Measurements from ENCODE around the gene MTM1. TPM values are rescaled to one million over a fixed set of nuclear protein-coding genes. Genes with fewer than 3 reads are reported as not detected.

Gene MTM1
- total and polyA plus RNA-seq, 4 experiments from 2014 or later: 27.3 to 38.5 (median 35.1) TPM

DNA sequence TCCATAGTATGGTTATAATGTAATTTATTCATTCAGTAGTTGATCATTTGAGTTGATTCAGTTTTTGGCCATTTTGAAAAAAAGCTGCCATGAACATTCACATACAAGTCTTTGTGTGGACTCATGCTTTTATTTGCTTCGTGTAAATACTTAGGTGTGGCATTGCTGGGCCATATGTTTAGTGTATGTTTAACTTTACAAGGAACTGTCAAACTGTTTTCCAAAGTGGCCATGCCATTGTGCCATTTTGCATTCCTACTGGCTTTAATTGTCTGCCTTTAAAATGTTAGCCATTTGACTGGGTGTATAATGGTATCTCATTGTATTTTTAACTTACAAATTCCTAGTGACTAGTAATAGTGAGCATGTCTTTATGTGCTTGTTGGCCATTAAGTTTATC is 8.8 kb downstream of the MTM1 start:
- Histone ChIP-seq H3K27me3 (ENCODE audit: insufficient read depth, low read length) (no peaks in the 10 kb centered on the region), H3K36me3 (ENCODE audit: insufficient read depth, low read length) (no peaks in the 10 kb centered on the region), H3K4me1 (ENCODE audit: insufficient read depth, low read length) (peaks cover 84% of the 10 kb centered on the region), H3K9me3 (ENCODE audit: control insufficient read depth in 1 of 2, low read length in 2 of 2) (no peaks in the 10 kb centered on the region), H3K4me3 (ENCODE audit: low read length in 2 of 2) (no peak overlapping the region), H3K27ac (ENCODE audit: low read depth, low read length) (peak overlapping the region; percentile 78)
- Mint-ChIP-seq H3K36me3 (peaks cover 0 to 16% of the 10 kb centered on the region in 2 donors), H3K9me3 (no peaks in the 10 kb centered on the region), H3K4me1 (peaks cover 68 to 88% (median 73%) of the 10 kb centered on the region in 4 donors), H3K4me3 (peak overlapping the region in 5 of 8 donors; percentile 39 to 90 (median 66)), H3K27ac (peak overlapping the region; percentile 67 to 100 (median 82)), H3K27me3 (no peaks in the 10 kb centered on the region)
- ChIA-PET POLR2A (ENCODE audit: partially characterized antibody) (no interaction called here), CTCF (ENCODE audit: partially characterized antibody) (no interaction called here)
- DNase-seq: no peak
- intact Hi-C loops (cut with micrococcal nuclease): no loop called here

DNA sequence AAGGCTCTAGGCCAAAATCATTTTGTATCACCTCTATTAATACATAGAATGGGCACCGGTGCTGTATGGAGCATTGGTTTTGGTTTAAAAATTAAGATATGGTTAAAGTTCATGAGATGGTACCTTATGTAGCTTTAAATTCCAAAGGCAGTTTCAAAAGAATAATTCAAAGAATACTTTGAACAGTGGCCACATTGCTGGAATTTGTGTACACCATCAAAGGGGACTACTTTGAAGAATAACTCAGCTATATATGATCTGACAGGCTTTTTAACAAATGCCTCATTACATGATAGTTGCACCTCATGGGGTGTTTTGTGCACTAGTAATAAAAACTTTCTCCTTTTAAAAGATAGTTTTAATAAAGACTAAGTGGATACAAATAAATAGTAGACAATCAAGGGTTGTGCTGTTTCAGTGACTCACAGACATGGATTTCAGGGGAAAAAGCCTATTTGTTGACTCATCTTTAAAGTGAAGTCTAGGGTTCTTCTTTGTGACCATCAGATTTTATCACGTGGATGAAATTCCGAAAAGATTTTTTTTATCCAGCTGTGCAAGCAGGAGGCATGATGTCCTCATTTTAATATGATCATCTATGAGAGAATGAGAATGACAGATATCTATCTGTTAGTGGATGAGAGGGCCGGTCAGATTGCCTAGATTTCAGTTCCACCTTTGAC is 12.8 kb downstream of the MTM1 start:
- Histone ChIP-seq H3K4me3 (ENCODE audit: low read length in 2 of 2) (no peak overlapping the region), H3K4me1 (ENCODE audit: insufficient read depth, low read length) (peaks cover 49% of the 10 kb centered on the region), H3K36me3 (ENCODE audit: insufficient read depth, low read length) (no peaks in the 10 kb centered on the region), H3K9me3 (ENCODE audit: control insufficient read depth in 1 of 2, low read length in 2 of 2) (no peaks in the 10 kb centered on the region), H3K27ac (ENCODE audit: low read depth, low read length) (no peak overlapping the region), H3K27me3 (ENCODE audit: insufficient read depth, low read length) (no peaks in the 10 kb centered on the region)
- intact Hi-C loops (cut with micrococcal nuclease): no loop called here
- DNase-seq: no peak
- Mint-ChIP-seq H3K27me3 (no peaks in the 10 kb centered on the region), H3K4me3 (peak overlapping the region in 1 of 8 donors; percentile 35), H3K27ac (peak overlapping the region in 3 of 7 donors; percentile 9 to 71 (median 50)), H3K4me1 (peaks cover 41 to 62% (median 46%) of the 10 kb centered on the region in 4 donors), H3K9me3 (no peaks in the 10 kb centered on the region), H3K36me3 (peaks cover 0 to 10% of the 10 kb centered on the region in 2 donors)
- POLR2A ChIA-PET (ENCODE audit: partially characterized antibody): interaction anchor here (1.4 kb wide), 1 partner anchor 12 kb away, joined by 6 read pairs; no protein-coding TSS in a partner anchor
- CTCF ChIA-PET (ENCODE audit: partially characterized antibody): no interaction called here

DNA sequence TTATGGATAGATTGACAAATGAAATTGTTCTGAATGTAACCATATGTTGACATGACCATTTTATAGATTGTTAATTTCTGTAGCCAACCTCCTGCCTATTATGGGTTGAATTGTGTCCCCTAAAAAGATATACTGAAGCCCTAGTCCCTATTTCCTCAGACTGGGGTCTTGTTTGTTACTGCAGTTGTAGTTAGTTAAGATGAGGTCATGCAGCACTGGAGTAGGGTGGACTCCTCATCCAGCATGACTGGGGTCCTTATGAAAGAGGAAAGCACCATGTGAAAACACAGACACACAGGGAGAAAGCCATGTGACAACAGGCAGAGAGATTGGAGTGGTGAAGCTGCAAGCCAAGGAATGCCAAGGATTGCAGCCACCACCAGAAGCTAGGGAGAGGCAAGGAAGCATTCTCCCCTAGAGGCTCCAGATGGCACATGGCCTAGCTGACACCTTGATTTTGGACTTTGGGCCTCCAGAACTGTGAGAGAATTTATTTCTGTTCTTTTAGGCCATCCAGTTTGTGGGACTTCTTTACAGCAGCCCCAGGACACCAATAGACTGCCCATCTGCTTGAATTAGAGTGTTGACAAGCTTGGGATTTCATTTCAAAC is 14.0 kb downstream of the MTM1 start:
- Histone ChIP-seq H3K4me1 (ENCODE audit: insufficient read depth, low read length) (peaks cover 40% of the 10 kb centered on the region), H3K27me3 (ENCODE audit: insufficient read depth, low read length) (no peaks in the 10 kb centered on the region), H3K36me3 (ENCODE audit: insufficient read depth, low read length) (no peaks in the 10 kb centered on the region), H3K27ac (ENCODE audit: low read depth, low read length) (no peak overlapping the region), H3K9me3 (ENCODE audit: control insufficient read depth in 1 of 2, low read length in 2 of 2) (no peaks in the 10 kb centered on the region), H3K4me3 (ENCODE audit: low read length in 2 of 2) (no peak overlapping the region)
- Mint-ChIP-seq H3K36me3 (peaks cover 0 to 10% of the 10 kb centered on the region in 2 donors), H3K27ac (peak overlapping the region in 1 of 7 donors; percentile 38), H3K9me3 (no peaks in the 10 kb centered on the region), H3K27me3 (no peaks in the 10 kb centered on the region), H3K4me1 (peaks cover 31 to 54% (median 40%) of the 10 kb centered on the region in 4 donors), H3K4me3 (peak overlapping the region in 1 of 8 donors; percentile 24)
- intact Hi-C loops (cut with micrococcal nuclease): no loop called here
- POLR2A ChIA-PET (ENCODE audit: partially characterized antibody): interaction anchor here (1.4 kb wide), 1 partner anchor 13 kb away, joined by 6 read pairs; no protein-coding TSS in a partner anchor
- no peak for DNase-seq
- CTCF ChIA-PET (ENCODE audit: partially characterized antibody): no interaction called here

DNA sequence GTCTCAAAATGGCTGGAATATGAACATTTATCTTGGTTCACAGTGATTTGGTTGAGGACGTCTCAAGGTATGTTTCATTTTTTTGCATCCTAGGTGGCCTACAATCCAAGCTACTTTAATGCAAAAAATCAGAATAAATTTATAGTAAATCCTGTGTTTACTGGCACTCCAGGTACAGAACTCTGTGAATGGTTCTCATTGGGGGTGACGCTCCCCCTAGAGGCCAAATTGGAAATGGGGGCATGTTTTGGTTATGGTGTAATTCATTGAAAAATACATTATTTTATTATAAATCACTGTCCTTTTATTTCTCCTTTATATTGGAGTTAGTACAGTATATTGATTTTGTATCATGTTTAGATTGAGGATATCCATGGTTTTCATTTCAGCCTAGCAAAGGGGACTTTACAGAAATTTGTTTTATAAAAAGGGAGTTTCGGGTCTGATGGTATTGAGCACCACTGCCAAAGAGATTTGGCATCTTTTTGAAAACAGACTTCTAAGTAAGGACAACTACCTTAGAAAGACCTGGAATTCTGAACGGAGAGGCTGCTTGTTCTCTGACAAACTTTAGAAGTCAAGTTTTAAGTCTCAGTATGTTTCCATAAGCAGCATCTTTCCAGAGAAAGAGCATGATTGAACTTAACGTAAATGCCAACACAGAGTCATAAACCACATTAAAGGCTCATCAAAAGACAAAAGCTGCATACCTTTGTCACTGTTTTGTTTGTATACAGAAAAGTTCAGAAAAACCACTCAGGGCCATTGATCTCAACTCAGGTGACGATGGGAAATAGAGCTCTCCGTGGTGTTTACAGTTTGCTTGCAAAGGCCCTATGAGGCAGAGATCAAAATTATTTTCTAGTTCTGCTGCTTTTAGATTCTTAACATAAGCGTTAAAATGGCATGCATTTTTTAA is 19.4 kb downstream of the MTM1 start:
- ChIA-PET POLR2A (ENCODE audit: partially characterized antibody) (interaction anchor here (0.7 kb wide), 1 partner anchor 104 kb away, joined by 3 read pairs; no protein-coding TSS in a partner anchor), CTCF (ENCODE audit: partially characterized antibody) (interaction anchor here (0.8 to 2.7 kb wide), 12 partner anchors 9 to 648 kb away, joined by 3 to 34 read pairs (median 5); partner anchors contain the start of gene MTMR1)
- intact Hi-C loops (cut with micrococcal nuclease): loop anchor here (1.0 to 5.0 kb wide), 5 partner anchors 13 to 226 kb away; partner anchors contain the start of gene MAMLD1
- H3K36me3 ChIP-seq (ENCODE audit: insufficient read depth, low read length): no peaks in the 10 kb centered on the region
- peaks cover 4% of the 10 kb centered on the region for H3K4me1 ChIP-seq (ENCODE audit: insufficient read depth, low read length)
- Mint-ChIP-seq H3K27ac (peak overlapping the region in 2 of 7 donors; percentile 17 to 71), H3K36me3 (no peaks in the 10 kb centered on the region), H3K4me3 (no peak overlapping the region), H3K27me3 (no peaks in the 10 kb centered on the region), H3K4me1 (peaks cover 10 to 35% (median 29%) of the 10 kb centered on the region in 4 donors), H3K9me3 (no peaks in the 10 kb centered on the region)
- H3K27ac ChIP-seq (ENCODE audit: low read depth, low read length): no peak overlapping the region
- DNase-seq: peak in 4 of 5 donors; percentile 25 to 40 (median 32)
- H3K27me3 ChIP-seq (ENCODE audit: insufficient read depth, low read length): no peaks in the 10 kb centered on the region
- H3K9me3 ChIP-seq (ENCODE audit: control insufficient read depth in 1 of 2, low read length in 2 of 2): no peaks in the 10 kb centered on the region
- no peak overlapping the region for H3K4me3 ChIP-seq (ENCODE audit: low read length in 2 of 2)

DNA sequence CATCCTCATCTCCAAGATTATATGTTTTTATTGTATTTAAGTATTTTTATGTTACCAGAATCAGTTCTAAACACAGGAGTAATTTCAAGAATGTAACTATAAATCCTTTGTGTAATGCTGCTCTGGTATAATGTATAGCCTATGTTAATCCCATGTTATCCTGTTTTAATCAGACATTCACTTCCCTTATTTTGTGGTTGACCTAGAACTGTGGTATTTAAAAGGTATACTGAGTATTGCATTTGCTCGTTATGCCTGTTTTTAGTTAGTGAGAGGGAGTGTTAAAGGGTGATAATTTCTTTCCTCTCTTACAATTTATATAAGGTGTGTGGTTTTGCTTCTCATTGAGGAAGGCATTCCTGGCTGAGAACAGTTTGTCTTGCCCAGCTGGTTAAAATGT is 26.2 kb downstream of the MTM1 start:
- intact Hi-C loops (cut with micrococcal nuclease): no loop called here
- Histone ChIP-seq H3K27me3 (ENCODE audit: insufficient read depth, low read length) (no peaks in the 10 kb centered on the region), H3K4me1 (ENCODE audit: insufficient read depth, low read length) (no peaks in the 10 kb centered on the region), H3K4me3 (ENCODE audit: low read length in 2 of 2) (no peak overlapping the region), H3K9me3 (ENCODE audit: control insufficient read depth in 1 of 2, low read length in 2 of 2) (no peaks in the 10 kb centered on the region), H3K36me3 (ENCODE audit: insufficient read depth, low read length) (peaks cover 15% of the 10 kb centered on the region), H3K27ac (ENCODE audit: low read depth, low read length) (no peak overlapping the region)
- DNase-seq: no peak
- CTCF ChIA-PET (ENCODE audit: partially characterized antibody): no interaction called here
- Mint-ChIP-seq H3K9me3 (no peaks in the 10 kb centered on the region), H3K27ac (no peak overlapping the region), H3K36me3 (peaks cover 5 to 13% of the 10 kb centered on the region in 2 donors), H3K27me3 (no peaks in the 10 kb centered on the region), H3K4me3 (no peak overlapping the region), H3K4me1 (peaks cover 9 to 32% (median 10%) of the 10 kb centered on the region in 4 donors)
- POLR2A ChIA-PET (ENCODE audit: partially characterized antibody): no interaction called here

DNA sequence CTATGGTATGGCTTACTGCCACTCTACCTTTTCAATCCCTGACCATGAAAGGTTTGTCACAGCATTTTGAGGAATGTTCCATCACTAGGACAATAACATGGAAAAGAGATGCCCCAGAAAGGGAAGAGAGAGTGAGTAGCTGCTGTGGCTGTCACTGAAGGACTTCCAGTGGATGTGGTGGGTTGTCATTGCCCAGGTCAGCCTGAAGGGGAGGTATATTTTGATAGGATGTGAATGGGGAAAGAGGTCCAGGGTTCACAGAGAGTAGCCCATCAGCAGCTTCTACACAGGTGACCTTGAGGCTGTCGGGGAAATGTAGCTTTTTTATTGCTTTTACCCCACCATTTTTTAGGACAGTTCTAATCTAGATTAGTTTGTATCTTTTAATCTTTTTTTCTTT is 30.8 kb downstream of the MTM1 start:
- Histone ChIP-seq H3K4me1 (ENCODE audit: insufficient read depth, low read length) (no peaks in the 10 kb centered on the region), H3K36me3 (ENCODE audit: insufficient read depth, low read length) (peaks cover 27% of the 10 kb centered on the region), H3K27me3 (ENCODE audit: insufficient read depth, low read length) (no peaks in the 10 kb centered on the region), H3K9me3 (ENCODE audit: control insufficient read depth in 1 of 2, low read length in 2 of 2) (no peaks in the 10 kb centered on the region), H3K27ac (ENCODE audit: low read depth, low read length) (no peak overlapping the region), H3K4me3 (ENCODE audit: low read length in 2 of 2) (no peak overlapping the region)
- POLR2A ChIA-PET (ENCODE audit: partially characterized antibody): no interaction called here
- intact Hi-C loops (cut with micrococcal nuclease): no loop called here
- no peaks in the 10 kb centered on the region for H3K27me3 Mint-ChIP-seq
- CTCF ChIA-PET (ENCODE audit: partially characterized antibody): no interaction called here
- no peak overlapping the region for H3K27ac Mint-ChIP-seq
- no peak for DNase-seq
- peaks cover 14 to 47% of the 10 kb centered on the region in 2 donors for H3K36me3 Mint-ChIP-seq
- H3K4me1 Mint-ChIP-seq: peaks cover 0 to 11% (median 6%) of the 10 kb centered on the region in 4 donors
- peaks cover 0 to 1% (median 0%) of the 10 kb centered on the region in 8 donors for H3K9me3 Mint-ChIP-seq
- no peak overlapping the region for H3K4me3 Mint-ChIP-seq
